Pancreas (tissue), 10 donors: ENCODE results near the gene NRN1L. TPM values are rescaled to one million over a fixed set of nuclear protein-coding genes. Genes with fewer than 3 reads are reported as not detected.
"Not testable (repeated sequence)": the region's sequence is repeated elsewhere in the genome, so short reads cannot be mapped to it uniquely, and the experiment has no call there.

Experiments used
- ATAC-seq, 4 donors: fragments of 200-7000 bp; cut with Tn5 transposase; one replicate each; pipeline versions ENCODE4 v1.8.0 to v1.9.1; 2020; ENCODE audit warnings: mild to moderate bottlenecking in 4 of 4, moderate library complexity in 4 of 4
- DNase-seq, 6 donors: peaks; one replicate each; pipeline ENCODE4 v3.0.0-alpha.2; 2020
- FAIRE-seq: peaks from 2 replicates; lab custom pipeline; 2012; peaks lifted over from hg19 to GRCh38; lab: Jason Lieb, UNC
- H3K27ac ChIP-seq, 4 donors: fragments of 200-600 bp; sonication (generic); 1 replicate in 3 of 4; 2 replicates in 1 of 4; pipeline versions ENCODE4 v1.5.0 to v1.8.0; 2020
- H3K27me3 ChIP-seq, 4 donors: fragments of 200-600 bp; one replicate each; pipeline ENCODE4 v1.8.0; 2021
- H3K36me3 ChIP-seq, 3 donors: fragments of 200-600 bp; sonication (generic) in 1 of 3; one replicate each; pipeline versions ENCODE4 v1.5.0 to v1.8.0; 2020 to 2021
- H3K4me1 ChIP-seq, 3 donors: fragments of 200-600 bp; one replicate each; pipeline ENCODE4 v1.8.0; 2021
- H3K4me3 ChIP-seq, 4 donors: fragments of 200-600 bp; sonication (generic) in 2 of 4; one replicate each; pipeline versions ENCODE4 v1.5.0 to v1.8.0; 2020 to 2021
- H3K9me3 ChIP-seq, 4 donors: fragments of 200-600 bp; one replicate each; pipeline ENCODE4 v1.8.0; 2021
- CTCF ChIP-seq, 4 donors: fragments of 200-600 bp; sonication (generic) in 3 of 4; IDR thresholded peaks; one replicate each; pipeline versions ENCODE4 v1.5.0 to v1.8.0; 2021; ENCODE audit warnings: antibody characterized with exemption in 4 of 4
- WGBS, 2 donors: extraction: QIAGEN DNeasy Blood & Tissue Kit; methylation state at CpG; one replicate each; pipeline ENCODE4 v1.1.7; 2013; 5-methylcytosine and 5-hydroxymethylcytosine counted together
- intact Hi-C, 3 donors: fragments of 100-400 bp; cut with DNase I; formaldehyde crosslinking; loops; one replicate each; pipeline versions ENCODE4 v1.11.1 to v1.14.2; 2022
- polyA plus RNA-seq, 2 donors: library from polyadenylated mRNA; stranded (reverse); fragments of 200-250 nt; gene quantifications; one replicate each; pipeline ENCODE4 v1.2.3, GENCODE V29; 2013
- total RNA-seq, 6 donors: library from RNA; stranded (reverse); fragmentation: NEBNext Ultra II Directional in 4 of 6; extraction: Animal tissue kit (Norgen Biotek cat#: 25700) in 4 of 6; gene quantifications; one replicate each; pipeline versions ENCODE4 v1.2.1 to v1.2.4, GENCODE V29; 2021 to 2023
- donor health status: healthy with polysubstance abuse.
- donor health status: DM: no; HTN: no; CAD: no; lungs with moderate emphysema.
- donor health status: DM: no; HTN: no; CAD: no.
- donor health status: control.
- donor health status: control.
- donor health status: Bipolar disorder and iron deficiency.
- donor health status: DM: yes; HTN: yes; CAD: no.
- donor health status: DM: no; HTN: no; CAD: no.
- donor health status: DM: no; HTN: no; CAD: no.
- donor health status: DM: yes; HTN: yes; CAD: no.

The NRN1L gene
- total and polyA plus RNA-seq, 8 donors: 0.34 to 4.2 (median 0.67) TPM; not detected in 3

DNA sequence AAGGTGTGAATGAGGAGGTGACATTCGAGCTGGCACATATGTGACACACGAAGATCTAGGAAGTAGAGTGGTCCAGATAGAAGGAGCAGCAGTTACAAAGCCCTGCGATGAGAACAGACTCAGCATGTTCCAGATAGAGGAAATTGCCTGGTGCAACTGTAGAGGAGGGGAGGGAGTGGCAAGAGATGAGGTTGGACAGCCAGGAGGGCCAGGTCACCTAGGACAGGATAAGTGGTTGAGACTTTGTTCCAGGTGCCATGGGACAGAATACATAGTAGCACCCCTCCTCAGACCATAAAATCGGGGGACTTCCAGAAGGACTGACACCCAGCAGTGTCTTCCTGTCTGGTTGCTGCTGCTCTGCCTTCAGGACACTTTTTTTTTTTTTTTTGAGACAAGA is 26.2 kb upstream of the NRN1L start:
- Histone ChIP-seq H3K27me3 (no peaks in the 10 kb centered on the region), H3K27ac (peak overlapping the region; percentile 82 to 87 (median 85)), H3K9me3 (no peaks in the 10 kb centered on the region), H3K4me1 (peaks cover 29 to 36% (median 32%) of the 10 kb centered on the region in 3 donors), H3K36me3 (no peaks in the 10 kb centered on the region), H3K4me3 (no peak overlapping the region)
- FAIRE-seq (no peak), ATAC-seq (peak in 2 of 4 donors; percentile 5 to 13), DNase-seq (no peak)
- TF ChIP-seq CTCF (IDR thresholded peaks at IDR 0.05): no peak
- intact Hi-C loops: no loop called here
- 66% methylated on average over 4 of the region's 4 CpGs for WGBS, 2 donors

GRCh38 chr16:67860589-67861398 is 23.9 kb upstream of the NRN1L start:
- FAIRE-seq (no peak), ATAC-seq (no peak), DNase-seq (no peak)
- TF ChIP-seq CTCF (IDR thresholded peaks at IDR 0.05): no peak
- Histone ChIP-seq H3K36me3 (peaks cover 0 to 6% (median 0%) of the 10 kb centered on the region in 3 donors), H3K4me3 (no peak overlapping the region), H3K27ac (no peak overlapping the region), H3K27me3 (no peaks in the 10 kb centered on the region), H3K9me3 (no peaks in the 10 kb centered on the region), H3K4me1 (peaks cover 20 to 25% (median 23%) of the 10 kb centered on the region in 3 donors)
- intact Hi-C loops: no loop called here
- WGBS, 2 donors: 83 to 85% methylated on average over 8 of the region's 8 CpGs

- no peaks in the 10 kb centered on the region for H3K27me3 ChIP-seq
- no peak overlapping the region for H3K4me3 ChIP-seq
- FAIRE-seq (no peak), ATAC-seq (no peak), DNase-seq (no peak)
- intact Hi-C loops: no loop called here
- no peak overlapping the region for H3K27ac ChIP-seq
- peaks cover 14 to 16% (median 16%) of the 10 kb centered on the region in 3 donors for H3K4me1 ChIP-seq
- no peaks in the 10 kb centered on the region for H3K9me3 ChIP-seq
- TF ChIP-seq CTCF (IDR thresholded peaks at IDR 0.05): no peak
- H3K36me3 ChIP-seq: peaks cover 0 to 6% (median 0%) of the 10 kb centered on the region in 3 donors
- 88 to 90% methylated on average over 6 of the region's 6 CpGs for WGBS, 2 donors
Observed at GRCh38 chr16:67861877-67862276, 22.8 kb upstream of the NRN1L start.

GRCh38 chr16:67862623-67863583 is 21.8 kb upstream of the NRN1L start:
- Histone ChIP-seq H3K36me3 (peaks cover 0 to 6% (median 0%) of the 10 kb centered on the region in 3 donors), H3K9me3 (no peaks in the 10 kb centered on the region), H3K4me3 (no peak overlapping the region), H3K4me1 (peaks cover 10 to 14% (median 11%) of the 10 kb centered on the region in 3 donors), H3K27ac (peak overlapping the region in 2 of 4 donors; percentile 12 to 31), H3K27me3 (no peaks in the 10 kb centered on the region)
- intact Hi-C loops: no loop called here
- FAIRE-seq (no peak), ATAC-seq (peak in 3 of 4 donors; percentile 14 to 44 (median 25)), DNase-seq (no peak)
- WGBS, 2 donors: 86 to 90% methylated on average over 11 of the region's 11 CpGs
- no peak for TF ChIP-seq CTCF (IDR thresholded peaks at IDR 0.05)

DNA sequence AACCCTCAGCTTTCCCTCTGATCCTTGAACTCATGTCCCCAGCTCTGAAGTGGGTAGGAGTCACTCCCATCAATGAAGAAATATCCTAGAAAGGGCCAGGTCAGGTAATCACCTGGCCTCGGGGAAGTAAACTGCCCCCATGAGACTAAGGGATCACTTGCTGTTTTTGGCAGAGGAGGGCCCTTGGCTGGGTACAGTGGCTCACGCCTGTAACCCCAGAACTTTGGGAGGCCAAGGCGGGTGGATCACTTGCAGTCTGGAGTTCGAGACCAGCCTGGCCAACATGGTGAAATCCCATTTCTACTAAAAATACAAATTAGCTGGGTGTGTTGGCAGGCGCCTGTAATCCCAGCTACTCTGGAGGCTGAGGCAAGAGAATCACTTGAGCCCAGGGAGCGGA is 20.6 kb upstream of the NRN1L start:
- Histone ChIP-seq H3K27ac (peak overlapping the region in 1 of 4 donors; percentile 41), H3K4me1 (peaks cover 8 to 16% (median 13%) of the 10 kb centered on the region in 3 donors)
- intact Hi-C loops, H3K36me3 ChIP-seq, H3K9me3 ChIP-seq, DNase-seq, H3K4me3 ChIP-seq, FAIRE-seq, ATAC-seq, H3K27me3 ChIP-seq: not testable (repeated sequence)
- 94 to 95% methylated on average over 6 of the region's 6 CpGs for WGBS, 2 donors
